Skeletal muscle satellite cell (primary cell): ENCODE data around the gene LCNL1.

Experiments
- H3K27me3 ChIP-seq: 2 replicates; pipeline ENCODE4 v1.7.0; 2013; ENCODE audit warnings: low read length; ENCODE audit not compliant: control insufficient read depth, insufficient read depth
- H3K36me3 ChIP-seq: 2 replicates; pipeline ENCODE4 v1.7.0; 2013; ENCODE audit warnings: mild to moderate bottlenecking, control low read depth, low read length; ENCODE audit not compliant: insufficient read depth
- H3K4me1 ChIP-seq: 2 replicates; pipeline ENCODE4 v1.7.0; 2013; ENCODE audit warnings: low read length; ENCODE audit not compliant: control insufficient read depth, insufficient read depth
- H3K4me2 ChIP-seq: 2 replicates; pipeline ENCODE4 v1.7.0; 2013; ENCODE audit warnings: mild to moderate bottlenecking, low read length
- H3K4me3 ChIP-seq: 2 replicates; pipeline ENCODE4 v1.7.0; 2013; ENCODE audit warnings: low read length
- H3K9ac ChIP-seq: 2 replicates; pipeline ENCODE4 v1.7.0; 2013; ENCODE audit warnings: mild to moderate bottlenecking, low read depth, low read length, moderate library complexity
- H3K9me3 ChIP-seq: replicated peaks from 2 replicates; pipeline ENCODE4 v1.7.0; 2013; ENCODE audit warnings: mild to moderate bottlenecking, control low read depth, low read length

The LCNL1 gene

DNA sequence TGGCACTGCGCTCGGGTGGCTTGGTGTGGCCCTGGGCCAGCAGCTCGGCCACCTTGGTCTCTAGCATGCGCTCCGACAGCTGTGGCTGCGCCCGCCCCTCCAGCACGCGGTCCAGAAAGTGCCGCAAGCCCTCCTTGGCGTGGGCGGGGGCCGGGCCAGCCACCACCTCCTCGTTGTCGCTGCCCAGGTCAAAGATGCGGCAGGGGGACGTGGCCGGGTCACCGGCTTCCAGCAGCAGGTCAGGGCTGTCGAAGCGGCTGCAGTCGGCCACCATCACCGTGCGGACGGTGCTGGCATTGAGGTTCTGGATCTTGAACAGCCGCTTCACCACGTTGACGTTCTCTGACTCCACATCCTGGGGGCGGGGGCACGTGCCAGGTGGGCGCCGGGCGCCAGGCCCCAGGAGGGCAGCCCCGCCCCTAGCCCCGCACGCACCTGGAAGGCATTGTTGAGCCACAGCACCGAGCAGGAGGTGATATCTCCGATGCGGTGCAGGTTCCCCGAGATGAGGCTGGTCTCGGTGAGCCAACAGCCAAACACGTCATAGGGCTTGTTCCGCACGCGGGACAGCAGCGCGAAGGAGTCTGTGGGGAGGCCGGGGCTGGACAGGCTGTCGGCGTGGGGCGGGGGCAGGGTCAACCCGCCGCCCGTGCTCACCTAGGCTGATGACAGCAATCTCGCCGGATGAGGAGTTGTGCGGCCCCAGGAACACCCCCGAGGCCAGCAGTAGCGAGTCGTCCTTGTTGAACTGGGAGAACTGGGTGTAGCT, 40.5 kb upstream of the LCNL1 start:
- H3K9me3 ChIP-seq = no peaks in the 10 kb centered on the region
- peak overlapping the region; percentile 85 for H3K4me2 ChIP-seq
- H3K9ac ChIP-seq = no peak overlapping the region
- no peak overlapping the region for H3K4me3 ChIP-seq
- H3K36me3 ChIP-seq = peaks cover 50% of the 10 kb centered on the region
- no peaks in the 10 kb centered on the region for H3K27me3 ChIP-seq
- peaks cover 26% of the 10 kb centered on the region for H3K4me1 ChIP-seq

DNA sequence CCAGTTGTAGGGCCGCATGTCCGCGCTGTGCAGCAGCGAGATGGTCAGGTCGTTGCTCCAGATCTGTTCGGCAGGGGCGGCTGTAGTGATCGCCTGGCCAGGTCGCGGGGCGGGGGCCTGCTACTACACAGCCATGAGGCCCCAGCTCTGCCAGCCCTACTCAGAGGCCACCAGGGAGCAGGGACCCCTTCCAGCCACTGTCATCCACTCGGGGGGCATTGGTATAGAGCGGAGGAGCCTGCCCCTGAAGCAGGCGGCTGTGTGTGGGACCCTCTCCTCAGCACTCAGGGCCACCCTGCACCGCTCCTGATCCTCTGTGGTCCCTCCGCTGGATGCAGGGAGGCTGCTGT, 39.9 kb upstream of the LCNL1 start:
- Histone ChIP-seq H3K9ac (peak overlapping the region; percentile 97), H3K4me3 (peak overlapping the region; percentile 100), H3K4me2 (peak overlapping the region; percentile 85), H3K9me3 (no peaks in the 10 kb centered on the region), H3K36me3 (peaks cover 47% of the 10 kb centered on the region), H3K4me1 (peaks cover 32% of the 10 kb centered on the region), H3K27me3 (no peaks in the 10 kb centered on the region)

- H3K9me3 ChIP-seq = no peaks in the 10 kb centered on the region
- no peaks in the 10 kb centered on the region for H3K27me3 ChIP-seq
- H3K4me1 ChIP-seq = peaks cover 36% of the 10 kb centered on the region
- H3K4me3 ChIP-seq = peak overlapping the region; percentile 100
- H3K9ac ChIP-seq = peak overlapping the region; percentile 97
- H3K4me2 ChIP-seq = peak overlapping the region; percentile 85
- H3K36me3 ChIP-seq = peaks cover 46% of the 10 kb centered on the region
Measured at GRCh38 chr9:136943291-136944211, 39.2 kb upstream of the LCNL1 start.

DNA sequence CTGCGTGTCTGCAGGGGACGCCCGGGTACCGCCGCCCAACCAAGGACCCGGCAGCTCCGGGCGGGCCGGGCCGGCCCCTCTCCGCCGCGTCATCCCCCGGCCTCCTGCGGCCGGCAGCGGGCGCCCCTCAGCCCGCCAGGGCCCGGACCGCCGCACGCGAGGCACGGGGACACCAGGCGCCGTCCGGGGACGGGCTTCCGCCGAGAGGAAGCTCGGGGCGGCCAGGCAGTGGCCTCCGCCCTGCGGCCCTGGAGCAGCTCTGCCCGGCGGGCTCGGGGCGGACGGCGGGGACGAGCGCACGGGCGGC, 38.6 kb upstream of the LCNL1 start:
- H3K36me3 ChIP-seq = peaks cover 42% of the 10 kb centered on the region
- H3K4me1 ChIP-seq = peaks cover 34% of the 10 kb centered on the region
- no peaks in the 10 kb centered on the region for H3K9me3 ChIP-seq
- no peaks in the 10 kb centered on the region for H3K27me3 ChIP-seq
- H3K4me2 ChIP-seq = peak overlapping the region; percentile 85
- peak overlapping the region; percentile 100 for H3K4me3 ChIP-seq
- H3K9ac ChIP-seq = peak overlapping the region; percentile 97

GRCh38 chr9:136944519-136945332, 38.1 kb upstream of the LCNL1 start, which contains the start of the genes C8G and FBXW5:
TSS of gene C8G (plus strand) at chr9:136945243. CDS start at chr9:136945321, 78 bp downstream.
TSS of gene FBXW5 (minus strand) at chr9:136944738. CDS start at chr9:136944083, 655 bp downstream.
- Histone ChIP-seq H3K9me3 (no peaks in the 10 kb centered on the region), H3K4me3 (peak within 1 kb of the TSS; percentile 100), H3K4me2 (peak within 1 kb of the TSS; percentile 85), H3K36me3 (peaks cover 36% of the 10 kb centered on the region), H3K4me1 (peaks cover 34% of the 10 kb centered on the region), H3K9ac (peak within 1 kb of the TSS; percentile 97), H3K27me3 (no peaks in the 10 kb centered on the region)

GRCh38 chr9:136945333-136946227, 37.2 kb upstream of the LCNL1 start:
- Histone ChIP-seq H3K4me2 (no peak overlapping the region), H3K4me1 (peaks cover 42% of the 10 kb centered on the region), H3K27me3 (no peaks in the 10 kb centered on the region), H3K4me3 (no peak overlapping the region), H3K9me3 (no peaks in the 10 kb centered on the region), H3K36me3 (peaks cover 27% of the 10 kb centered on the region), H3K9ac (no peak overlapping the region)

DNA sequence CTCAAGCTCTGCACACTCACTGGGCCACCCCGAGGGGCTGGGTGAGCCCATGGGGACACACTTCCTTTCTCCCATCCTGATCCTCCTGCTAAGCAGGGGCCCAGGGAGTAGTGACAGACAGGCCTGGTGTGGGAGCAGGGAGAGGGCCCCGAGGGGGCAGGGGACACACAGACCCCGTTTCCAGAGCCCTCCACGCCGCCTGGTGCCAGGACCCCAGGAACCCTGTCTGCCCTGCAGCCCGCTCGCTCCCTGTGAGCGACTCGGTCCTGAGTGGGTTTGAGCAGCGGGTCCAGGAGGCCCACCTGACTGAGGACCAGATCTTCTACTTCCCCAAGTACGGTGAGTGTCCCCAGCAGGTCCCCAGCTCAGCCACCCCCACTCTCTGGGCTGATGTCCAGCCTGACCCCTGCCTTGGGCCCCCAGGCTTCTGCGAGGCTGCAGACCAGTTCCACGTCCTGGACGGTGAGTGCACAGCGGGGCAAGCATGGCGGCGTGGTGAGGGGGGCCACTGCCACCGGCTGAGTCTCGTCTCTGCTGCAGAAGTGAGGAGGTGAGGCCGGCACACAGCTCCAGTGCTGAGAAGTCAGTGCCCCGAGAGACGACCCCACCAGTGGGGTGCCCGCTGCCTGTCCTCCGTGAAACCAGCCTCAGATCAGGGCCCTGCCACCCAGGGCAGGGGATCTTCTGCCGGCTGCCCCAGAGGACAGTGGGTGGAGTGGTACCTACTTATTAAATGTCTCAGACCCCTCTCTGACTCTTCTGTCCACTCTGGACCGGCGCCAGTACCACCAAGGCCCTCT, 36.4 kb upstream of the LCNL1 start:
- no peak overlapping the region for H3K9ac ChIP-seq
- H3K4me3 ChIP-seq = no peak overlapping the region
- peaks cover 19% of the 10 kb centered on the region for H3K36me3 ChIP-seq
- no peak overlapping the region for H3K4me2 ChIP-seq
- H3K4me1 ChIP-seq = peaks cover 43% of the 10 kb centered on the region
- no peaks in the 10 kb centered on the region for H3K27me3 ChIP-seq
- no peaks in the 10 kb centered on the region for H3K9me3 ChIP-seq

GRCh38 chr9:136947028-136947891, 35.5 kb upstream of the LCNL1 start:
- H3K27me3 ChIP-seq = no peaks in the 10 kb centered on the region
- peak overlapping the region; percentile 2 for H3K4me2 ChIP-seq
- no peak overlapping the region for H3K4me3 ChIP-seq
- H3K36me3 ChIP-seq = peaks cover 11% of the 10 kb centered on the region
- no peaks in the 10 kb centered on the region for H3K9me3 ChIP-seq
- H3K4me1 ChIP-seq = peaks cover 43% of the 10 kb centered on the region
- no peak overlapping the region for H3K9ac ChIP-seq

GRCh38 chr9:136947955-136948510, 34.8 kb upstream of the LCNL1 start:
- no peaks in the 10 kb centered on the region for H3K9me3 ChIP-seq
- H3K4me3 ChIP-seq = no peak overlapping the region
- H3K36me3 ChIP-seq = peaks cover 3% of the 10 kb centered on the region
- no peak overlapping the region for H3K4me2 ChIP-seq
- H3K9ac ChIP-seq = no peak overlapping the region
- peaks cover 38% of the 10 kb centered on the region for H3K4me1 ChIP-seq
- peaks cover 3% of the 10 kb centered on the region for H3K27me3 ChIP-seq
